GM19099 (cell line): ENCODE data around the gene C2orf74.
A peak's percentile ranks its signal among the peaks of the same experiment; 100 is the strongest.

Source experiments
- POLR2A ChIP-seq: IDR thresholded peaks from 3 replicates; pipeline ENCODE4 v1.6.1; 2011; ENCODE audit warnings: low read depth; ENCODE audit not compliant: insufficient read length; ENCODE audit errors: extremely low read depth

Gene C2orf74

GRCh38 chr2:61161888-61162287, at the start of gene C2orf74:
C2orf74 (plus strand) TSS chr2:61162188; CDS start chr2:61162515, 327 bp downstream.
- TF ChIP-seq POLR2A: no peak

- TF ChIP-seq POLR2A: no peak
Observed at GRCh38 chr2:61114147-61114546, 47.8 kb upstream of the C2orf74 start.

GRCh38 chr2:61116302-61116701, 45.7 kb upstream of the C2orf74 start:
- TF ChIP-seq POLR2A: no peak

- no peak for TF ChIP-seq POLR2A
Observed at GRCh38 chr2:61117534-61117933, 44.5 kb upstream of the C2orf74 start.

GRCh38 chr2:61125123-61125710, 36.8 kb upstream of the C2orf74 start:
- TF ChIP-seq POLR2A: no peak

- no peak for TF ChIP-seq POLR2A
Observed at GRCh38 chr2:61125798-61126197, 36.2 kb upstream of the C2orf74 start.

- no peak for TF ChIP-seq POLR2A
Observed at GRCh38 chr2:61134141-61134540, 27.8 kb upstream of the C2orf74 start.

- TF ChIP-seq POLR2A: no peak
Observed at GRCh38 chr2:61135510-61135909, 26.5 kb upstream of the C2orf74 start.

GRCh38 chr2:61138859-61139258, 23.1 kb upstream of the C2orf74 start:
- no peak for TF ChIP-seq POLR2A

GRCh38 chr2:61141151-61141550, 20.8 kb upstream of the C2orf74 start:
- no peak for TF ChIP-seq POLR2A

- TF ChIP-seq POLR2A: peak; percentile 85
Observed at GRCh38 chr2:61144697-61145268, 17.2 kb upstream of the C2orf74 start.

- no peak for TF ChIP-seq POLR2A
Observed at GRCh38 chr2:61145990-61146389, 16.0 kb upstream of the C2orf74 start.

GRCh38 chr2:61149074-61149473, 12.9 kb upstream of the C2orf74 start:
- TF ChIP-seq POLR2A: no peak

GRCh38 chr2:61151436-61151835, 10.6 kb upstream of the C2orf74 start:
- no peak for TF ChIP-seq POLR2A

- TF ChIP-seq POLR2A: no peak
Observed at GRCh38 chr2:61157371-61158003, 4.5 kb upstream of the C2orf74 start.

- no peak for TF ChIP-seq POLR2A
Observed at GRCh38 chr2:61158356-61158955, 3.5 kb upstream of the C2orf74 start.
